GM11168 (cell line): ENCODE data around the gene TMTC3.
"Not testable (repeated sequence)": the region's sequence is repeated elsewhere in the genome, so short reads cannot be mapped to it uniquely, and the experiment has no call there.

Experiments
- in situ Hi-C: fragments of 300-500 bp; cut with MboI; formaldehyde crosslinking; loops from one replicate; pipeline ENCODE4 v1.12.0; 2022; ENCODE audit warnings: low sequenced_read_pairs; ENCODE audit not compliant: unreplicated experiment

The TMTC3 gene

DNA sequence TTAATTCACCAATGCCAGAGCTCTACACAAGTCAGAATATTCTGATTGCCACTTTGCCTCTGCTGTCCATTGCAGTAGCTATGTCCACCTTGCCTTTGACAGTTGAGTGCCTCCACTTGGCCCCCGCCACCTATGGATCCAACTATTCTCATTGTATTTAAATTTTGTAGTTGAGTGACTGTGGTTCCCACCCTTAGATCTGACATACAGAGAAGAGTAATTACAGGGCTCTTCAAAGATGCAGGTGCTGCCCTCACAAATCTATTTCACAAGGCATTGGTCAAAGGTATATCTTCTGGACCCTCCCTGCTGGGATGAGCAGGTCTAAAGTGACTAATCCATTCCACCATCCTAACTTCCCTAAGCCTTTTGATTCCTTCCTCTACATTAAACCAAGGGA lies 68.2 kb downstream of the TMTC3 start:
- in situ Hi-C loops, result not testable (repeated sequence)

DNA sequence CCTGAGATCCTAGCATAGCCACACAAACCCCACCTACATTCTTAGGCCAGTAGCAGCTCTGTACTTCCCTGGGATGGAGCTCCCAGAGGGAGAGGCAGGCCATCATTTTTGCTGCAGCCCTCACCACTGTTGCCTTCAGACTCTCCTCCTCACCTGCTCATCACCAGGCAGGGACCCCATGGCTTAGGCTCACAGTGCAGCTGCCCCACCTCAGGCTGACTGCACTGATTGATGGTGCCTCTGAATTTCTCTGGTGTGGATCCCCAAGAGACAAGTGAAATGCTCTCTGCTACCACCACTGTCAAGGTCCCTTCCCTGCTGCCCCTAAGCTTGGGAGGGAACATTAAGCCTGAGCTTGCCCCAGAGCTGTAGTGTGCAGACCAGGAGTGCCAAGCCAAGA lies 76.2 kb downstream of the TMTC3 start:
- in situ Hi-C loops, result no loop called here

- in situ Hi-C loops, result no loop called here
These were observed 77.8 kb downstream of the TMTC3 start for GRCh38 chr12:88219861-88220260.

GRCh38 chr12:88223519-88223918 lies 81.4 kb downstream of the TMTC3 start:
- in situ Hi-C loops, result no loop called here

DNA sequence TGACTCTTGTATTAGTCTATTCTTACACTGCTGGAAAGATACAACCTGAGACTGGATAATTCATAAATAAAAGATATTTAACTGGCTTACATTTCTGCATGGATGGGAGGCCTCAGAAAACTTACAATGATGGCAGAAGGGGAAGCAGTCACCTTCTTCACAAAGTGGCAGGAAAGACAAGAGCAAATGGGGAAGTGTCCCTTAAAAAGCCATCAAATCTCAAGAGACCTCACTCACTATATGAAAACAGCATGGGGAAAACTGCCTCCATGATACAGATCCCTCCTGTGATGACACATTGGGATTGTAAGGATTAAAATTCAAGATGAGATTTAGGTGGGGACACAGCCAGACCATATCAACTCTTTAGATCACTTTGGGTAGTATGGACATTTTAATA lies 83.7 kb downstream of the TMTC3 start:
- in situ Hi-C loops, result no loop called here

DNA sequence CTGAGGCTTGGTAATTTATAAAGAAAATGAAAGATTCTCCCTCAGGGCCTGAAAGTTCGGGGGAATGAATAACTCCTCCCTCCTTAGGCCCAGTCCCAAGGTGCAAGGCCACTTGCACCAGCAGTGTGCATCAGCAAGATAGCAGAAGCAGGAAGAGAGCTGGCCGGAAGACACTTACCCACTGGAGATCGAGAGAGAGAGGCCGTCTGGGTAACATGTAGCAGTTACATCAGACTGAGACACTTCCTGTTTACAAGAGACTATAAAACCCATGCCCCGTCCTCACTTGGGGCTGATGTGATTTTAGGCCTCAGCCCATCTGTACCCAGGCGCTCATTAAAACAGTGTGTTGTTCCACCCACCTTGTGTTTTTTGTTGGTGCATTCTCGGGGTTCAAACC lies 85.2 kb downstream of the TMTC3 start:
- in situ Hi-C loops, result no loop called here

DNA sequence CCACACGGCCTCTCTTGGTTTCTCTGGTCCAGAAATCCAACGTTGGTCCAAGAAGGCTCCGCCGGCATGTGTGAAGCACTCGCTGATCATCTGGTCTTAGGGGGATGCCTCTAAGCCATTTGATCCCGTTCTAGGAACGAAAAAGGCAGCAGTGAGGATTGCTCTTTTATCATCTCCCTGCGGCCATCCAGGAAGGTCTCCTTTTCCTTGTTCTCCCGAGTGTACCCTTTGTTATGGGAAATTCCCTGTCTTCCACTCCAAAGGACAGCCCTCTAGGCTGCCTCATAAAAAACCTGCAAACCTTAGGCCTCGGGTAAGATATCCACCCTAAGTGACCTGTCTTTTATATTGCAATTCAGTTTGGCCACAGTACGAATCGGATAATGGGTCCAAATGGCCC lies 85.8 kb downstream of the TMTC3 start:
- in situ Hi-C loops, result no loop called here

DNA sequence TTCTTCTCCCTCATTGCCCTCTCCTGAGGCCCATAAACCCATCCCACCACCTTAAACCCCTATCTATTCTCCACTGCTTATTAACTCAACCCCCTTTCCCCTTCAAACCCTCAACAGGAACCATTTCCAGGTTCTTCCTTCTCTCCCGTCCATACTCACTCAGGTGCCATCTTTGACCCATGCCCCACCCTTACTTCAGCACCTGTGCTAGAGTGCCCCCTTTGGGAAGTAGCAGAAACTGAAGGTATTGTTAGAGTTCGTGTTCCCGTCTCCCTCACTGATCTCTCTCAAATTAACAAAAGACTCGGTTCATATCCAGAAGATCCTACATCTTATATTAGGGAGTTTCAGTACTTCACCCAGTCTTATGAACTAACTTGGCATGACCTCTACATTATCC lies 86.6 kb downstream of the TMTC3 start:
- in situ Hi-C loops, result no loop called here

DNA sequence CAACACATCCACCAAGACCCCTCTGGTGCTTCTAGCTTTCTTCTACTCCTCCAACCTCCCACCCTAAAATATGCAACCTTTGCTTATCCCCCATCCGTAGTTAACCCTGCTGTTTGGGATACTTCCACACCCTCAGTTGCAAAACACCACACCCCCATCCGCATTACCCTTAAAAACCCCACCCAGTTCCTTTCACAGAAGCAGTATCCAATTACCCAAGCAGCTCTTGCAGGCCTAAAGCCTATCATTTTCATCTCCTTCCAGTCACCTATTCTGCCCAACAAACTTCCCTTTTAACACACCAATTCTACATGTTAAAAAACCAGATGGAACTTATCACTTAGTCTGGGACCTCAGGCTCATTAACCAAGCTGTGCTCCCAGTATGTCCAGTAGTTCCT lies 88.2 kb downstream of the TMTC3 start:
- in situ Hi-C loops, result no loop called here

DNA sequence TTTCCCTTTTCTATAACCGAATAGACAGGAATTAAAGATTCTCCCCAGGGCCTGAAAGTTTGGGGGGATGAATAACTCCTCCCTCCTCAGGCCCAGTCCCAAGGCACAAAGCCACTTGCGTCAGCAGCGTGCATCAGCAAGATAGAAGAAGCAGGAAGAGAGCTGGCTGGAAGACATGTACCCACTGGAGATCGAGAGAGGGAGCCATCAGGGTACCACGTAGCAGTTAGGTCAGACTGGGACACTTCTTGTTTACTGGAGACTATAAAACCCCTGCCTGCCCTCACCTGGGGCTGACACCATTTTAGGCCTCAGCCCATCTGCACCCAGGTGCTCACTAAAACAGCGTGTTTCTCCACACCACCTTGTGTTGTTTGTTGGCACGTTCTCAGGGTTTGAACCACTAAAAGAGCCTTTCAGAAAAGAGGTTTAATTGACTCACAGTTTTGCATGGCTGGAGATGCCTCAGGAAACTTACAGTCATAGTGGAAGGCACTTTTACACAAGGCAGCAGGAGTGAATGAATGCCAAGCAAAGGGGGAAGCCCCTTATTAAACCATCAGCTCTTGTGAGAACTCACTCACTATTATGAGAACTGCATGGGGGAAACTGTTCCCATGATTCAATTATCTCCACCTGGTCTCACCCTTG lies 93.2 kb downstream of the TMTC3 start:
- in situ Hi-C loops, result no loop called here

DNA sequence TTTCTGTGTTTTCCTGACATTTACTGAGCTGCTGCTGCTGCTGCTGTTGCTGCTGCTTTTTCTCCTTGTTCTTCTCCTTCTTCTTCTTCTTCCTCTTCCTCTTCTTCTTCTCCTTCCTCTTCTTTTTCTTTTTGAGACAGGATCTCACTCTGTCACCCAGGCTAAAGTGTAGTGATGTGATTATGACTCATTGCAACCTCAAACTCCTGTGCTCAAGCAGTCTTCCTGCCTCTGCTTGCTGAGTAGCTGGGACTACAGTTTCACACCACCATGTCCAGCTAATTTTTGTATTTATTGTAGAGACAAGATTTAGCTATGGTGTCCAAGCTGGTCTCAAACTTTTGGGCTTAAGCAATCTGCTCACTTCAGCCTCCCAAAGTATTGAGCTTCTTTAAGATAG lies 95.8 kb downstream of the TMTC3 start:
- in situ Hi-C loops, result no loop called here

DNA sequence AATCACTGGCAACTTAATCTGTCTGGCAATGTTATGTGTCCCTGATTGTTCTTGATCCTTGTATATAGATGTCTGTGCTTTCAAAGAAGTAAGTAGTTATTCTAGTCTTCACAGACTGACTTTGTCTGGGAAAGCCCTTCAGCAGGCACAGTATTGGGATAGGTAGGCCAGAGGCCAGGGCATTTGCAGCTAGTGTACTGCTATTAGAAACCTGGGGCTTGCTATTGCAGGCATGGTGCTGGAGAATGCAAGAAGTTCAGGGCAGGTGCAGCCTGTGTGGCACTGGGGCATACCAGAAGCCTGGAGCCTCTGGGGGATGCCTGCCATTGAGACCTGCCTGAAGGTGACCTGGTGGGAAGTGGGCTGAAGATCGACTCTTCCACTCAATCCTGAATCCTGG lies 96.3 kb downstream of the TMTC3 start:
- in situ Hi-C loops, result no loop called here

DNA sequence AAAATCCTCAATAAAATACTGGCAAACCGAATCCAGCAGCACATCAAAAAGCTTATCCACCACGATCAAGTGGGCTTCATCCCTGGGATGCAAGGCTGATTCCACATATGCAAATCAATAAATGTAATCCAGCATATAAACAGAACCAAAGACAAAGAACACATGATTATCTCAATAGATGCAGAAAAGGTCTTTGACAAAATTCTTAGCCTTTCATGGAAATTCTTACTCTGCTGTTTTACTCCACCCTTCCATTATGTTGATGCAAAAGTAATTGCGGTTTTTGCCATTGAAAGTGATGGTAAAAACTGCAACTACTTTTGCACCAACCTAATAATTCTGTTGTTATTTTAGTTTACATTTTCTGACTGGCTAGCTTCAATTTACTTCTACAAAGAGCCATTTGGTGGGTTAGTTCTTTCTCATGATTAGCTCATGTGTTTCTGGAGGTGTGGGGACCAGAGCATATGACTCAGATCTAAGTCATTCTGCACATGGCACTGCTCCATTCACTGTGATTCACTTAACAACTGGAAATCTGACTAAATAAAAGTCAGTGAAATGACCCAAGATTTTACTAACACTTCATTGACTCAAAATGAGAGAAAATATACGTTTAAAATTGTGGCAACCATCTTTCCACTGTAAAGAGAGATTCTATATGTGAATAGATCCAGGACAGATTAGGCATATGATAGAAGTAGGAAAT lies 99.9 kb downstream of the TMTC3 start:
- in situ Hi-C loops, result no loop called here

- in situ Hi-C loops, result no loop called here
These were observed 100.4 kb downstream of the TMTC3 start for GRCh38 chr12:88242571-88242925.

- in situ Hi-C loops, result no loop called here
These were observed 100.8 kb downstream of the TMTC3 start for GRCh38 chr12:88242939-88243338.

GRCh38 chr12:88243982-88244381 lies 101.9 kb downstream of the TMTC3 start:
- in situ Hi-C loops, result no loop called here

DNA sequence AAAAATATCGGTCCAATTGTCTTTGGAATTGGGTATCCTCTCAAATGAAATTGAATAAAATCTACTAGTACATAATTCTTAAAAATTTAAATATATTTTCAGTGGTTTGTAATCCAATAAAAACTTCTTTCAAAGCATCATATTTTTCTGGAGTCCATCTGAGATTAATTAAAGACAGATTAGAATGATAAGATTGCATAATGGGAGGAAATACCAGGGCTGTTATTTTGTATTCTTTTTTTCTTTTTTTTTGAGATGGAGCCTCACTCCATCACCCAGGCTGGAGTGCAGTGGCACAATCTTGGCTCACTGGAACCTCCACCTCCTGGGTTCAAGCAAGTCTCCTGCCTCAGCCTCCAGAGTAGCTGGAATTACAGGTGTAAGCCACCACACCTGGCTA lies 103.8 kb downstream of the TMTC3 start:
- in situ Hi-C loops, result no loop called here

GRCh38 chr12:88247241-88247643 lies 105.1 kb downstream of the TMTC3 start:
- in situ Hi-C loops, result no loop called here

DNA sequence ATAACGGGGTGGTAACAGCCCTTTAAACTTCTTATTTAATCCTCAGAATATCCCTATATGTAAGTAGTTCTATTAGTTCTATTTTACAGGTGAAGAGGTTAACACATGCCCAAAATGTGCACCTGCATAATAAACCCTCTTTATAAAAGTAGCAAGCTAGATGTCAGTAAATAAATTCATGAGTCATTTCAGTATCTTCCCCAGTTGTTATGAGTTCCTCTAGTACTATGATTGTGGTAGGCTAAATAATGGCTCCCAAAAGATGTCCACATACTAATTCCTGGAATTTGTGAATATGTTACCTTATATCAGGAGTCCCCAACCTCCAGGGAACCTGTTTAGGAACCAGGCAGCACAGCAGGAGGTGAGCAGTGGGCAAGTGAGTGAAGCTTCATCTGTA lies 106.5 kb downstream of the TMTC3 start:
- in situ Hi-C loops, result no loop called here
